ENCODE measurements around the gene XIST. TPM values are rescaled to one million over a fixed set of nuclear protein-coding genes. Genes with fewer than 3 reads are reported as not detected.
"Not testable (repeated sequence)": the region's sequence is repeated elsewhere in the genome, so short reads cannot be mapped to it uniquely, and the experiment has no call there.

XIST gene
- total RNA-seq, 2 experiments from 2014 or later: not detected

GRCh38 chrX:73828080-73828720 lies 24.3 kb downstream of the XIST start:
- H3K27me3 Mint-ChIP-seq: no peaks in the 10 kb centered on the region
- H3K4me1 Mint-ChIP-seq: no peaks in the 10 kb centered on the region
- DNase-seq: no peak
- no peak overlapping the region for H3K4me3 Mint-ChIP-seq
- no peak overlapping the region for H3K27ac Mint-ChIP-seq
- H3K9me3 Mint-ChIP-seq: no peaks in the 10 kb centered on the region
- no peaks in the 10 kb centered on the region for H3K36me3 Mint-ChIP-seq

DNA sequence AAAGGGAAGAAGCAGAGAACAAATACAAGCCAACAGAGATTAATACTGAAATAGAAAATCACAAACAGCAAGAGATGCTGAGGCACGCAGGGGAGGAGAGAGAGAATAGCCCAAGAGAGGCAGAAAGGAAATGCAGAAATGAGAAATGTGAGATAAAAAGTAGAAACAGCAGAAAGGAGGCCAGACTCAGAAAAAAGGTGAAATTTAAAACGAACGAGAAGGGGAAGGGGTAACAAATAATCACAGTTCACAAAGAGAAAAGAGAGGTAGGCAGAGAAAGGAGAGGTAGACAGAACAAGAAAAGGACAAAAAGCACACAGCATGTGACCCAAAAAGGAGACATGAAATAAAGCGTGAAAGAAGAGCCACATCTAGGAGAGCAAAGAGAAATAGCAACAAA lies 25.1 kb downstream of the XIST start:
- H3K4me3 Mint-ChIP-seq: no peak overlapping the region
- no peaks in the 10 kb centered on the region for H3K27me3 Mint-ChIP-seq
- no peak overlapping the region for H3K27ac Mint-ChIP-seq

GRCh38 chrX:73826996-73827395 lies 25.5 kb downstream of the XIST start:
- Mint-ChIP-seq H3K4me1 (no peaks in the 10 kb centered on the region), H3K9me3 (no peaks in the 10 kb centered on the region), H3K36me3 (no peaks in the 10 kb centered on the region), H3K27ac (no peak overlapping the region), H3K27me3 (no peaks in the 10 kb centered on the region), H3K4me3 (no peak overlapping the region)
- no peak for DNase-seq

More for the DNA sequence above, 25.1 kb downstream of the XIST start:
- Mint-ChIP-seq H3K9me3 (no peaks in the 10 kb centered on the region), H3K36me3 (no peaks in the 10 kb centered on the region), H3K4me1 (no peaks in the 10 kb centered on the region)
- DNase-seq: no peak

GRCh38 chrX:73825569-73825968 lies 26.9 kb downstream of the XIST start:
- H3K4me3 Mint-ChIP-seq: no peak overlapping the region
- H3K9me3 Mint-ChIP-seq: no peaks in the 10 kb centered on the region
- no peaks in the 10 kb centered on the region for H3K36me3 Mint-ChIP-seq
- no peak overlapping the region for H3K27ac Mint-ChIP-seq
- no peaks in the 10 kb centered on the region for H3K27me3 Mint-ChIP-seq
- no peak for DNase-seq
- H3K4me1 Mint-ChIP-seq: no peaks in the 10 kb centered on the region

DNA sequence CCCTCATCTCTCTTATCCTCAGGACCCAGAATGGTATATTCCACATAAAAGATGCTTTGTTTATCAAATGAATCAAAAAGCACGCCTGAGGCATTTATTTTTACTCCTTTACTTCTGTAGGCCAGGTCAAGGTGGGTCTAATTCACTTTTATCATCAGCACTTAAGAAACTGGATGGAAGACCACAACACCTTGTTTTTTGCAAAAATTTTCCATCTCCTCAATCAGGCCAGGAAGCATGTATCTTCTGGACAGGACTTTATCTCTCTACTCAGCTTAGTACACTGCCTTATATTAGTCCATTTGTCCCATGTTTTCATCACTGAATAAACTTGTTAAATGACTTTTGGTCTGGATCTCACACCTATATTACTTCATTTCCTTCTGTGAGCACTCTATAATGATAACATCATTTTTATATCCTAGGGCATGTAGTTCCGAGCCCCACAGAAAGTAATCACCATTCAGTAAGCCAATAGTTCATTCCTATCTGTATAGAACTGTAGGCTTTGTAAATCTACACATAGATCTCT lies 29.0 kb downstream of the XIST start:
- H3K9me3 Mint-ChIP-seq: no peaks in the 10 kb centered on the region
- H3K36me3 Mint-ChIP-seq: no peaks in the 10 kb centered on the region
- no peaks in the 10 kb centered on the region for H3K4me1 Mint-ChIP-seq
- H3K27ac Mint-ChIP-seq: no peak overlapping the region
- DNase-seq: no peak
- H3K27me3 Mint-ChIP-seq: no peaks in the 10 kb centered on the region
- no peak overlapping the region for H3K4me3 Mint-ChIP-seq

GRCh38 chrX:73822775-73823174 lies 29.7 kb downstream of the XIST start:
- Mint-ChIP-seq H3K9me3 (no peaks in the 10 kb centered on the region), H3K4me1 (no peaks in the 10 kb centered on the region), H3K36me3 (no peaks in the 10 kb centered on the region), H3K4me3 (no peak overlapping the region), H3K27me3 (no peaks in the 10 kb centered on the region), H3K27ac (no peak overlapping the region)
- DNase-seq: no peak

DNA sequence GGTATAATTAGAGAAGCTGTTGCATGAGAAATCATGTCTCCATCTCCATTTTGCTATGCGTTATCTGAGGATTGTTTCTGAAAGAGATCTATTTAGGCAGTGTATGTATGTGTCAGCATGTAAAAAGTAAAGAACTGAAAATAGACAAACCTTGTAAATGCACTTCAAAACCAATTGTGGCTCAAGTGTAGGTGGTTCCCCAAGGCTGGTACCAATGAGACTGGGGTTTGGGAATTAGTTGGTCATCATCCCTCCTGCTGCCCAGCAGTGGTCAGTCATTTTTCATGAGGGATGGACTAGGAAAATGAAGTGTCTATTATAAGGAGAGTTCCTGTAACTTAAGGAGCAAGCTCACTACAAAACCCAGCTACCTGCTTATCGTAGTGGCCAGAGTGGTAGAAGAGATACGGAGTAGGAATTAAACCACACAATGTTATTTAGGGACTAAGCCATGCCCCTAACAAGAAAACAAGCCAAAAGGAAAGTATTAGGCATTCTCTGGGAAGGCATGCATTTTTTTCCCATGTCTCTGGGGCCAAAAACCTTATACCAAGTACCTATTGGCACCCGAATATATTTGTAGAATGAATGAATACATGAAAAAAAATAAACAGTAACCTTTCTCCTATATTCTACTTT lies 30.5 kb downstream of the XIST start:
- H3K36me3 Mint-ChIP-seq: no peaks in the 10 kb centered on the region
- no peaks in the 10 kb centered on the region for H3K9me3 Mint-ChIP-seq
- no peak for DNase-seq
- H3K27ac Mint-ChIP-seq: no peak overlapping the region
- no peak overlapping the region for H3K4me3 Mint-ChIP-seq
- no peaks in the 10 kb centered on the region for H3K4me1 Mint-ChIP-seq
- H3K27me3 Mint-ChIP-seq: no peaks in the 10 kb centered on the region

DNA sequence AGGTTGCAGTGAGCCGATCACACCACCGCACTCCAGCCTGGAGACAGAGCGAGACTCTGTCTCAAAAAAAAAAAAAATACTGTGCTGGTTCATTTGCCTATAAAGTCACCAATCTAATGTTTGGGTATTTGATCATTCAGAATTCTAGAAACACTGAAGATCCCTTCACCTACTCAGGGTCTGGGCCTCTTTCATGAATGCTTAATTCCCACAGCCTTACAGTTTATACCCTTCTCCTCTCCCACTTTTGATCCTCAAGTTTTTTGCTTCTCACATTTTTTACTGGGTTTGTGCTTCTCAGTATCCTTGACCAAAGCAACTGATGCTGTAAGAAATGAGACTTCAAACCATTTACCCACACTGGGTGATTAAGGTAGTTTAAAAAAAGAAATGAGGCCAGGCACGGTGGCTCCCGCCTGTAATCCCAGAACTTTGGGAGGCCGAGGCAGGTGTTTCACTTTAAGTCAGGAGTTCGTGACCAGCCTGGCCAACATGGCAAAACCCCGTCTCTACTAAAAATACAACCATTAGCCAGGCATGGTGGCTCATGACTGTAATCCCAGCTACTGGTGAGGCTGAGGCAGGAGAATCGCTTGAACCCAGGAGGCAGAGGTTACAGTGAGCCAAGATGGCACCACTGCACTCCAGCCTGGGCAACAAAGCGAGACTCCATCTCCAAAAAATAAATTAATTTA lies 32.5 kb downstream of the XIST start:
- not testable (repeated sequence) for H3K4me1 Mint-ChIP-seq, H3K27me3 Mint-ChIP-seq, H3K27ac Mint-ChIP-seq, H3K9me3 Mint-ChIP-seq, H3K4me3 Mint-ChIP-seq, DNase-seq, H3K36me3 Mint-ChIP-seq

DNA sequence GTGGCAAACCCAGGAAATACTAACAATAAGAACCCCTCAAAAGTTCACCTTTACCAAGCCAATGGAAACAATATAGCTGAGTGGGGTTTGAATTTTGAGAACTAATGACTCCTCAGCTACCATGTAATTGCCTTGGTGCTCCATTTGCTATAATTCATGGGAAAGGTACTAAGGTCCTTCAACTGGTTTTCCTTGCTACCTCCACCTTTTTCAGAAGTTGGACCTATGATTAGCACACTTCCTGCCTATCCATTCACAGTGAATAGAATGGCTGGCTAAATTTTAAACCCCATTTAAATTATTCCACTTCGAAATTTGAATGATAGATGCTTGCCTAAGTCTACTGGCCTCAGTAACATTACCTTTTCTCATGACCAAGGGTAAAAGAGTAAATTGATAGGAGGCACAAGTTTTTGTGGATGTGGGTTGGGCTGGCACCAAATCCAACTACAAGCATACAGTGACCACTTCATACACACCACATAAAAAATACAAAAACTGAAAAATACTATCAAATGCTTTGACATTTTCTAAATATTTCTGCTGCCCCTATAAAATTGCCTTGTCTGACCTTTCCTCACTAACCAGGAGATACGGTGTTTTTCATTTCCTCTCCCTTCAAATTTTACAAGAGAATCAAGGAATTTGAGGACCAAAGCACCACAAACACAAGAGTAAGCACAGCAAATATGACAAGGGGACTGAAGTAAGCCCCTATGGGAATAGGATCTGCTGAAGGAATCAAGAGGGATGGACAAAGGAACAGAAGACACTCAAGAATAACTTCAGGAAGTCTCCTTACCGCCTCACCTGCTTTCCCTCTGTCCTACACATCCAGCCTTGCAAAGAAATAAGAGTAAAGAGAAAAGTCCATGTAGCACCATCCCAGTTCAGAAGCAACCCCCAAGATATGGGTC lies 34.1 kb downstream of the XIST start:
- Mint-ChIP-seq H3K27me3 (no peaks in the 10 kb centered on the region), H3K9me3 (no peaks in the 10 kb centered on the region), H3K4me1 (no peaks in the 10 kb centered on the region), H3K27ac (no peak overlapping the region), H3K4me3 (no peak overlapping the region), H3K36me3 (no peaks in the 10 kb centered on the region)
- DNase-seq: no peak

GRCh38 chrX:73817393-73818199 lies 34.9 kb downstream of the XIST start:
- Mint-ChIP-seq H3K4me1 (no peaks in the 10 kb centered on the region), H3K36me3 (no peaks in the 10 kb centered on the region), H3K27me3 (no peaks in the 10 kb centered on the region), H3K4me3 (no peak overlapping the region), H3K27ac (no peak overlapping the region), H3K9me3 (no peaks in the 10 kb centered on the region)
- no peak for DNase-seq

DNA sequence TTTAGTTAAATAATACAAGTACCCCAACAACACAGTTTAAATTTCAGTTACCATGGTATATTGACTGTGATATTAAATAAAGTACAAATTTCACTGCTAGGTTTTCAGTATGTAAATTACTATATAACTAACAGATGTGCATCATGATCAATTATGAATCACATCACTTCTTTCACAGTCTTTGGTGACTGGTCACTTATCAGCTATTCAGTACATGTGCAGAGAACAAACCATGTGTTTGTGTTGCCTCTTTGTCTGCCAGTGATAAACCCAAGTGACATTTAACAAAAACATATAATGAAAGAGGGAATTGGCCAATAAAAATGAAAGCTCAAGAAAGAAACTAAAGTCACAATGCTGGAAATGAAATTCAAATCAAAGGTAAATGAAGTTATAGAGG lies 40.3 kb downstream of the XIST start:
- Mint-ChIP-seq H3K4me3 (no peak overlapping the region), H3K27ac (no peak overlapping the region)
- no peak for DNase-seq

DNA sequence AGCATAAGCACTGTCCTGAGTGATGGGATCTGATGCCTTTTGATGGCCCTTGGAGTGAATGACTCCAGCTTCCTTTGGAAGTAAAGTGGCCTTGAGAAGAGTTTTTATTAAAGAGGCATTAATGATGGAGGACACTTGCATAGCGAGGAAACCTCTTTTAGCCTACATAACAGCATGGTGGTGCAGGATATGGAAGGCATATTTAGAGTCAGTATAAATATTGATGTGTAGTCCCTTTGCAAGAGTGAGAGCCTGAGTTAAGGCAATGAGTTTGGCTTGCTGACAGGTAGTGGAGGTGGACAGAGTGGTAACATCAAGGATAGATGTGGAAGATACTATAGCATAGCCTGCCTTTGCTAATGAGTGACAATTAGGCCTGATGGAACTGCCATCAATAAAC lies 48.4 kb downstream of the XIST start:
- not testable (repeated sequence) for H3K4me1 Mint-ChIP-seq, H3K9me3 Mint-ChIP-seq, H3K27ac Mint-ChIP-seq, H3K4me3 Mint-ChIP-seq, DNase-seq, H3K27me3 Mint-ChIP-seq, H3K36me3 Mint-ChIP-seq

More for the DNA sequence above, 40.3 kb downstream of the XIST start:
- Mint-ChIP-seq H3K9me3 (no peaks in the 10 kb centered on the region), H3K27me3 (no peaks in the 10 kb centered on the region), H3K4me1 (no peaks in the 10 kb centered on the region), H3K36me3 (no peaks in the 10 kb centered on the region)

DNA sequence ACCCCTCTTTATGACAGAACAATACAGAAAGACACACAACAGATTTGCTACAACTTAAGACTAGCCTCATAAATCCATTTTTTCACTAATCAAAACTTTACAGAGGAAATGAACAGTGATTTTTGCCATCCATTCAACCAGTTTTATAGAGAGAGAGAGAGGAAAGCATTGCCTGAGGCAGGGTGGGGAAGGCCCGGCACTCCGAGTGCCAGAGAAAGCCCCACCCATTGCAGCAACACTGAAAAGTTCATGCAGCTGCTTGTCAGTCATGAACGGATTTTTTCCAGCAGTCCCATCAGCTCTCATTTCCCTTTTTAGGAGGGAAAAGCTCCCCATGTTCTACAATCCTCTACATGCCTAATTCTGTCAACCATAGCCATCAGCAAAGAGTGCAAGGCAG lies 52.6 kb downstream of the XIST start:
- no peaks in the 10 kb centered on the region for H3K4me1 Mint-ChIP-seq
- no peak for DNase-seq
- no peaks in the 10 kb centered on the region for H3K9me3 Mint-ChIP-seq
- no peaks in the 10 kb centered on the region for H3K36me3 Mint-ChIP-seq
- H3K4me3 Mint-ChIP-seq: no peak overlapping the region
- H3K27ac Mint-ChIP-seq: no peak overlapping the region
- H3K27me3 Mint-ChIP-seq: no peaks in the 10 kb centered on the region

DNA sequence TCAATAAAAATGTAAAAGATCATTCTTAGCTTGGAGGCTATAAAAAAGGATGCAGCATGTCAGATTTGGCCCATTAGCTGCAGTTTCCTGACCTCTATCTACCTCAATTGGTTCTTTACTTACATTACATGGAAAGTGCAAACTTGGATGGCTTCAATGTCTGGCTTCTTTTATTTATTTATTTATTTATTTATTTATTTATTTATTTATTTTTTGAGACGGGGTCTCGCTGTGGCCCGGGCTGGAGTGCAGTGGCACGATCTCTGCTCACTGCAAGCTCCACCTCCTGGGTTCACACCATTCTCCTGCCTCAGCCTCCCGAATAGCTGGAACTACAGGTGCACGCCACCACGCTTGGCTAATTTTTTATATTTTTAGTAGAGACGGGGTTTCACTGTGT lies 60.0 kb downstream of the XIST start:
- DNase-seq, H3K4me1 Mint-ChIP-seq, H3K27me3 Mint-ChIP-seq, H3K9me3 Mint-ChIP-seq, H3K36me3 Mint-ChIP-seq, H3K4me3 Mint-ChIP-seq, H3K27ac Mint-ChIP-seq: not testable (repeated sequence)
